Lung (tissue), 12 donors: Measurements from ENCODE around the gene ZSWIM5. TPM values are rescaled to one million over a fixed set of nuclear protein-coding genes. Genes with fewer than 3 reads are reported as not detected.

ENCODE experiments used
- ATAC-seq: fragments of 200-7000 bp; cut with Tn5 transposase; one replicate; pipeline ENCODE4 v1.9.1; 2020; ENCODE audit warnings: moderate number of reproducible peaks; ENCODE audit not compliant: insufficient read depth, low FRiP score
- DNase-seq, 3 donors: peaks; one replicate each; pipeline ENCODE4 v3.0.0-alpha.2; 2013 to 2017
- H3K27ac ChIP-seq, 2 donors: one replicate each; pipeline ENCODE4 v1.5.1; 2013; ENCODE audit warnings: mild to moderate bottlenecking in 2 of 2, moderate library complexity in 2 of 2, control low read depth in 1 of 2, inconsistent platforms in 1 of 2, low read depth in 1 of 2, low read length in 1 of 2
- H3K27me3 ChIP-seq, 3 donors: one replicate each; pipeline ENCODE4 v1.5.1; 2013; ENCODE audit warnings: low read length in 2 of 3; ENCODE audit not compliant: control insufficient read depth in 3 of 3, insufficient read depth in 3 of 3
- H3K36me3 ChIP-seq, 4 donors: one replicate each; pipeline ENCODE4 v1.5.1; 2013; ENCODE audit warnings: low read length in 4 of 4, mild to moderate bottlenecking in 1 of 4, moderate library complexity in 1 of 4; ENCODE audit not compliant: control insufficient read depth in 4 of 4, insufficient read depth in 4 of 4
- H3K4me1 ChIP-seq, 5 donors: one replicate each; pipeline ENCODE4 v1.5.1; 2013; ENCODE audit warnings: low read length in 5 of 5, mild to moderate bottlenecking in 2 of 5, moderate library complexity in 1 of 5; ENCODE audit not compliant: control insufficient read depth in 5 of 5, insufficient read depth in 5 of 5
- H3K4me3 ChIP-seq: one replicate; pipeline ENCODE4 v1.5.1; 2013; ENCODE audit warnings: mild to moderate bottlenecking, control low read depth, moderate library complexity
- H3K9ac ChIP-seq, 2 donors: one replicate each; pipeline ENCODE4 v1.5.1; 2013; ENCODE audit warnings: low read length in 2 of 2, control low read depth in 1 of 2; ENCODE audit not compliant: insufficient read depth in 1 of 2
- H3K9me3 ChIP-seq, 4 donors: one replicate each; pipeline ENCODE4 v1.5.1; 2013; ENCODE audit warnings: low read length in 3 of 4, mild to moderate bottlenecking in 1 of 4, moderate library complexity in 1 of 4; ENCODE audit not compliant: control insufficient read depth in 4 of 4, insufficient read depth in 3 of 4
- WGBS, 2 donors: extraction: QIAGEN DNeasy Blood & Tissue Kit; methylation state at CpG; one replicate each; pipeline ENCODE4 v1.1.7; 2013; 5-methylcytosine and 5-hydroxymethylcytosine counted together
- polyA plus RNA-seq, 2 donors: library from polyadenylated mRNA; stranded (reverse); fragments of 200-250 nt; gene quantifications; one replicate each; pipeline ENCODE4 v1.2.1, GENCODE V29; 2013
- total RNA-seq, 2 donors: library from RNA; depleted of rRNA in 1 of 2; stranded (reverse); fragments of >200 nt in 1 of 2; gene quantifications; one replicate each; pipeline ENCODE4 v1.2.1, GENCODE V29; 2014 to 2021
- TF ChIP-seq, protein P1 (sequence below): IDR thresholded peaks from 2 replicates; pipeline ENCODE4 v1.5.1; 2012; ENCODE audit warnings: mild to moderate bottlenecking; ENCODE audit errors: control extremely low read depth, extremely low read depth
- donor health status: control.
- donor health status: control.
- donor health status: Bipolar disorder and iron deficiency.
- donor health status: healthy.
- donor health status: DM: yes; HTN: yes; CAD: no.

The ZSWIM5 gene
- total and polyA plus RNA-seq, 4 donors: 0.96 to 3.8 (median 2.1) TPM

DNA sequence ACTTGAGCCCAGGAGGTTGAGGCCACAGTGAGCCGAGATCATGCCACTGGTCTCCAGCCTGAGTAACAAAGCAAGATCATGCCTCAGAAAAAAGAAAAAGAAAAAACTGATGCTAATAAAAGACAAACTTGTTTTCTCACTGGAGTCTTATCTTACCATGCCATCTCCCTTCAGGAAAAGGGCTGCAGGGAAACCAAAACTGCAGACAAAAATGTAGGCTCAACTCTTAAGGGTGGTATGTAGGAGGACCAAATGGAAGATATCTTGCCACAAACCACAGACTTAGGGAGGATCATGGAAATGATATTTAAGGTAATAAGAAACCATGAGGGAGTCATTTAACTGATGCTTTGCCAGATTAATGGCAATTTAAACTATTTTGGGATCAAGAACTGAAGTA is 161.5 kb downstream of the ZSWIM5 start:
- Histone ChIP-seq H3K4me1 (no peaks in the 10 kb centered on the region), H3K36me3 (no peaks in the 10 kb centered on the region), H3K9me3 (no peaks in the 10 kb centered on the region), H3K4me3 (no peak overlapping the region), H3K27me3 (no peaks in the 10 kb centered on the region), H3K9ac (no peak overlapping the region), H3K27ac (no peak overlapping the region)
- no peak for DNase-seq
- ATAC-seq: no peak
- TF ChIP-seq, protein P1, sequence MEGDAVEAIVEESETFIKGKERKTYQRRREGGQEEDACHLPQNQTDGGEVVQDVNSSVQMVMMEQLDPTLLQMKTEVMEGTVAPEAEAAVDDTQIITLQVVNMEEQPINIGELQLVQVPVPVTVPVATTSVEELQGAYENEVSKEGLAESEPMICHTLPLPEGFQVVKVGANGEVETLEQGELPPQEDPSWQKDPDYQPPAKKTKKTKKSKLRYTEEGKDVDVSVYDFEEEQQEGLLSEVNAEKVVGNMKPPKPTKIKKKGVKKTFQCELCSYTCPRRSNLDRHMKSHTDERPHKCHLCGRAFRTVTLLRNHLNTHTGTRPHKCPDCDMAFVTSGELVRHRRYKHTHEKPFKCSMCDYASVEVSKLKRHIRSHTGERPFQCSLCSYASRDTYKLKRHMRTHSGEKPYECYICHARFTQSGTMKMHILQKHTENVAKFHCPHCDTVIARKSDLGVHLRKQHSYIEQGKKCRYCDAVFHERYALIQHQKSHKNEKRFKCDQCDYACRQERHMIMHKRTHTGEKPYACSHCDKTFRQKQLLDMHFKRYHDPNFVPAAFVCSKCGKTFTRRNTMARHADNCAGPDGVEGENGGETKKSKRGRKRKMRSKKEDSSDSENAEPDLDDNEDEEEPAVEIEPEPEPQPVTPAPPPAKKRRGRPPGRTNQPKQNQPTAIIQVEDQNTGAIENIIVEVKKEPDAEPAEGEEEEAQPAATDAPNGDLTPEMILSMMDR: no peak
- 100% methylated on average over 1 of the region's 1 CpG for WGBS, 2 donors

DNA sequence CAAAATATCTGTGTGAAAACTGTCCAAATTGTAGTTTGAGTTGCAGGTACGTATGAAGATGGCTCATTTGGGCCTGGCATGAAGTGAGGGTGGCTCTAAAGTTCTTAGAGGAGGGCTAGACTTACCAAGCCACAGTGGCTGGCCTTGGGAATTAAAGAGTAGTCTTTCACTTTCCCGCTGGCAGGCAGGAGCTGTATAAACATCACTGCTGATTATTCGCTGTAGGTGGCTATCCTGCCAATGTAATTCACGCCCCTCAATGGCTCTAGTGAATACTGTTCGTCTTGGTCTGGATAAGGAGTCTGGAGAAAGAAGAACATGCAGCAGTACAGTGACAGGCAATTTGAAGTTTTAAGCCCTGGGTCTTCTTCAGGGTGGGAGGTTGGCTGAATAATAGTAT is 163.3 kb downstream of the ZSWIM5 start:
- H3K36me3 ChIP-seq: no peaks in the 10 kb centered on the region

DNA sequence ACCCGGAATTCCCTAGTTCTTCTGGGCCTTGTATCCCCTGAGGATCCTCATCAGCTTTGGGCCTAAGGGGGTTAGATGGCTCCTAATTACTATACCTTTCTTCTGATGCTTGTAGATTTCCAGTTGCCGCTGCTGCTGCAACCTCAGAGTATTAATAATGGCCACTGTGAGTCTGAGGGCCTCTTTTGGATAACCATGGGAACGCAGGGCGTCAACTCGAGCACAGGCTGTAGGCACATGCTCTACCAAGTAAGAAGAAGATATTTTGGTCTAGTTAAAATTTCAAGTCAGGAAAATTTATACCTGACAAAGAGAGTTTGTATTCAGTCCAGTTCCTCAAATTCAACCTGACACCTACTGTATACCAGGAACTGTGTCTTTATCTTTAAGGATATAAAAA is 166.1 kb downstream of the ZSWIM5 start:
- TF ChIP-seq, protein P1: no peak

More for the DNA sequence above, 163.3 kb downstream of the ZSWIM5 start:
- DNase-seq: no peak
- Histone ChIP-seq H3K4me1 (no peaks in the 10 kb centered on the region), H3K9ac (no peak overlapping the region), H3K9me3 (no peaks in the 10 kb centered on the region), H3K27me3 (no peaks in the 10 kb centered on the region), H3K27ac (no peak overlapping the region), H3K4me3 (no peak overlapping the region)
- TF ChIP-seq, protein P1: no peak
- ATAC-seq: no peak
- WGBS, 2 donors: 88 to 89% methylated on average over 5 of the region's 5 CpGs

More for the DNA sequence above, 166.1 kb downstream of the ZSWIM5 start:
- Histone ChIP-seq H3K9ac (no peak overlapping the region), H3K27ac (no peak overlapping the region), H3K36me3 (no peaks in the 10 kb centered on the region), H3K9me3 (no peaks in the 10 kb centered on the region), H3K4me3 (no peak overlapping the region), H3K4me1 (no peaks in the 10 kb centered on the region), H3K27me3 (no peaks in the 10 kb centered on the region)
- 98% methylated on average over 5 of the region's 5 CpGs for WGBS, 2 donors
- ATAC-seq (no peak), DNase-seq (no peak)
